ENCODE data around the gene BCO1.

- no peak for TF ChIP-seq CTCF (conservative IDR thresholded peaks at IDR 0.05; ENCODE audit: low read length)
- no peak for TF ChIP-seq EZH2phosphoT487 (IDR thresholded peaks at IDR 0.05; ENCODE audit: borderline replicate concordance, low read depth, low read length)
These were observed 13.7 kb upstream of the BCO1 start for GRCh38 chr16:81224824-81225223.
